ENCODE data around the gene ZBTB18. TPM values are rescaled to one million over a fixed set of nuclear protein-coding genes. Genes with fewer than 3 reads are reported as not detected.
A peak's percentile ranks its signal among the peaks of the same experiment; 100 is the strongest.

The ZBTB18 gene
- total RNA-seq, 1 donor from 2014 or later = 30.1 TPM

DNA sequence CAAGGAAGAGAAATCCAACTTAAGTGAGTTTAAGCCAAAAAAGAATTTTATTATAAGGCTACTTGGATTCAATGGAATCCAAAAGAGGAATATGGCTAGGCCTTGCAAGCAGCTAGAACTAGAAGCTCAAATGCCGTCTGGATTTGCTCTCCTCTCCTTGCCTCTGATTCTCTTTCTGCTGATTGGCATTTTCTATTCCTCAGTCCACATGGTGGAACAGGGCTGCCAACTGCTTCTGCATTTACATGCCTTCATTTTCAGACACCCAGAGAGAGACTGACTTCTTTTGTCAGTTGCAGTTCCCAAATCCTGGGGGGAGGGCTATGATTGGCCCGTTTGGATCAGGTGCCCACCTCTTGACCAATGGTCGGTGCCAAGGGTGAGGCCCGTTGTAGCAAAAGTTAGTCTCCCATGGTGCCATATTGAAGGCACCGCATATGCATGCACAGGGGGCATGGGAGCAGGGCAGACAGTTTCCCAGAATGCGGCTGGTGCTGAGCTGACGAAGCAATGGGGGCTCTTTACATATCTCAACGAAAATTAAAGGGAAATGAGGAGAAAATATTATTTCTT is 18.3 kb downstream of the ZBTB18 start:
- no peaks in the 10 kb centered on the region for H3K36me3 Mint-ChIP-seq
- H3K4me1 Mint-ChIP-seq = peaks cover 28% of the 10 kb centered on the region
- no peak overlapping the region for H3K4me3 ChIP-seq
- no peaks in the 10 kb centered on the region for H3K27me3 ChIP-seq
- H3K36me3 ChIP-seq = no peaks in the 10 kb centered on the region
- no peak overlapping the region for H3K27ac Mint-ChIP-seq
- H3F3A ChIP-seq (ENCODE audit: low read depth) = peaks cover 8% of the 10 kb centered on the region
- H3K4me3 Mint-ChIP-seq = no peak overlapping the region
- no peak for DNase-seq (ENCODE audit: low spot score)
- H2AFZ ChIP-seq (replicated peaks) = no peak overlapping the region
- peaks cover 25% of the 10 kb centered on the region for H3K4me1 ChIP-seq
- no peaks in the 10 kb centered on the region for H3K9me3 ChIP-seq (ENCODE audit: low read depth)
- H3K79me2 ChIP-seq (ENCODE audit: low read depth) = no peaks in the 10 kb centered on the region
- H3K4me2 ChIP-seq = no peak overlapping the region
- TF ChIP-seq EZH2 (IDR thresholded peaks at IDR 0.05) (no peak), EZH2phosphoT487 (IDR thresholded peaks at IDR 0.05) (no peak), CTCF (IDR thresholded peaks at IDR 0.05) (no peak)
- no peak overlapping the region for H3K27ac ChIP-seq
- no peaks in the 10 kb centered on the region for H4K20me1 ChIP-seq (ENCODE audit: low read depth)
- H3K9me3 Mint-ChIP-seq = no peaks in the 10 kb centered on the region
- peaks cover 6% of the 10 kb centered on the region for H3K27me3 Mint-ChIP-seq (ENCODE audit: insufficient read depth, low read depth)
- no peak overlapping the region for H3K9ac ChIP-seq

- DNase-seq (ENCODE audit: low spot score) = no peak
- Histone ChIP-seq H3K36me3 (no peaks in the 10 kb centered on the region), H3K79me2 (ENCODE audit: low read depth) (no peaks in the 10 kb centered on the region), H3K27ac (no peak overlapping the region), H2AFZ (replicated peaks) (peak overlapping the region; percentile 78), H3K4me1 (no peaks in the 10 kb centered on the region), H3K9ac (no peak overlapping the region), H3K4me3 (no peak overlapping the region), H3F3A (ENCODE audit: low read depth) (no peaks in the 10 kb centered on the region), H3K9me3 (ENCODE audit: low read depth) (no peaks in the 10 kb centered on the region), H4K20me1 (ENCODE audit: low read depth) (no peaks in the 10 kb centered on the region), H3K4me2 (no peak overlapping the region), H3K27me3 (no peaks in the 10 kb centered on the region)
- Mint-ChIP-seq H3K36me3 (no peaks in the 10 kb centered on the region), H3K27ac (no peak overlapping the region), H3K27me3 (ENCODE audit: insufficient read depth, low read depth) (peaks cover 2% of the 10 kb centered on the region), H3K9me3 (no peaks in the 10 kb centered on the region), H3K4me3 (no peak overlapping the region), H3K4me1 (peaks cover 14% of the 10 kb centered on the region)
- no peak for TF ChIP-seq CTCF (IDR thresholded peaks at IDR 0.05)
- no peak for TF ChIP-seq EZH2 (IDR thresholded peaks at IDR 0.05)
- no peak for TF ChIP-seq EZH2phosphoT487 (IDR thresholded peaks at IDR 0.05)
Observed at GRCh38 chr1:244074559-244075171, 23.6 kb downstream of the ZBTB18 start.

- Mint-ChIP-seq H3K4me3 (no peak overlapping the region), H3K36me3 (no peaks in the 10 kb centered on the region), H3K27me3 (ENCODE audit: insufficient read depth, low read depth) (peaks cover 2% of the 10 kb centered on the region), H3K9me3 (no peaks in the 10 kb centered on the region), H3K27ac (peak overlapping the region; percentile 35), H3K4me1 (peaks cover 14% of the 10 kb centered on the region)
- H2AFZ ChIP-seq (replicated peaks) = peak overlapping the region; percentile 78
- no peak overlapping the region for H3K4me2 ChIP-seq
- no peak overlapping the region for H3K9ac ChIP-seq
- H3K79me2 ChIP-seq (ENCODE audit: low read depth) = no peaks in the 10 kb centered on the region
- no peaks in the 10 kb centered on the region for H3K9me3 ChIP-seq (ENCODE audit: low read depth)
- H3K27me3 ChIP-seq = no peaks in the 10 kb centered on the region
- H3K4me3 ChIP-seq = no peak overlapping the region
- H3K4me1 ChIP-seq = no peaks in the 10 kb centered on the region
- H3F3A ChIP-seq (ENCODE audit: low read depth) = no peaks in the 10 kb centered on the region
- no peaks in the 10 kb centered on the region for H4K20me1 ChIP-seq (ENCODE audit: low read depth)
- no peak for TF ChIP-seq EZH2phosphoT487 (IDR thresholded peaks at IDR 0.05)
- no peak for TF ChIP-seq EZH2 (IDR thresholded peaks at IDR 0.05)
- TF ChIP-seq CTCF (IDR thresholded peaks at IDR 0.05) = no peak
- DNase-seq (ENCODE audit: low spot score) = no peak
- H3K27ac ChIP-seq = no peak overlapping the region
- H3K36me3 ChIP-seq = no peaks in the 10 kb centered on the region
Observed at GRCh38 chr1:244075247-244075722, 24.2 kb downstream of the ZBTB18 start.

All from neural progenitor cell (in vitro differentiated cells).